Fibroblast of pulmonary artery (primary cell): ENCODE measurements around the gene LIX1L.

Experiments used
- DNase-seq: peaks from one replicate; pipeline ENCODE4 v3.0.0-alpha.2; 2010; ENCODE audit warnings: low read depth
- H3K4me3 ChIP-seq: replicated peaks from 2 replicates; pipeline ENCODE4 v1.5.1; 2011; ENCODE audit warnings: low read depth, mild to moderate bottlenecking, control low read depth, low read length, moderate library complexity
- CTCF ChIP-seq: IDR thresholded peaks from 2 replicates; pipeline ENCODE4 v1.5.1; 2011; ENCODE audit warnings: mild to moderate bottlenecking, control low read depth, low read length, inconsistent platforms; ENCODE audit errors: missing control alignments

LIX1L gene

GRCh38 chr1:145906954-145907753 is 50.7 kb downstream of the LIX1L start:
- no peak for TF ChIP-seq CTCF
- H3K4me3 ChIP-seq, result no peak overlapping the region
- peak; percentile 52 for DNase-seq

- no peak for TF ChIP-seq CTCF
- no peak for DNase-seq
- no peak overlapping the region for H3K4me3 ChIP-seq
Measured at GRCh38 chr1:145901312-145902021, 56.4 kb downstream of the LIX1L start.

- no peak overlapping the region for H3K4me3 ChIP-seq
- no peak for TF ChIP-seq CTCF
- DNase-seq, result no peak
Measured at GRCh38 chr1:145898756-145899155, 59.1 kb downstream of the LIX1L start.

- H3K4me3 ChIP-seq, result no peak overlapping the region
- no peak for TF ChIP-seq CTCF
- DNase-seq, result no peak
Measured at GRCh38 chr1:145897969-145898368, 59.8 kb downstream of the LIX1L start.

GRCh38 chr1:145895471-145895870 is 62.3 kb downstream of the LIX1L start:
- TF ChIP-seq CTCF, result no peak
- no peak overlapping the region for H3K4me3 ChIP-seq
- no peak for DNase-seq

GRCh38 chr1:145893306-145894055 is 64.3 kb downstream of the LIX1L start:
- DNase-seq, result no peak
- no peak for TF ChIP-seq CTCF
- no peak overlapping the region for H3K4me3 ChIP-seq
